KMS-11 (cell line): ENCODE data around the gene CDC73.

Experiments used
- H2AFZ ChIP-seq: fragments of 200-600 bp; sonication (generic); 2 replicates; pipeline ENCODE4 v1.6.1; 2016; ENCODE audit warnings: antibody characterized with exemption, mixed run types, low read depth
- H3K27ac ChIP-seq: fragments of 200-600 bp; sonication (generic); 2 replicates; pipeline ENCODE4 v1.6.1; 2016; ENCODE audit warnings: mild to moderate bottlenecking, mixed run types
- H3K27me3 ChIP-seq: fragments of 200-600 bp; sonication (generic); 2 replicates; pipeline ENCODE4 v1.6.1; 2017; ENCODE audit warnings: mild to moderate bottlenecking, low read depth, mixed run types, moderate library complexity; ENCODE audit not compliant: insufficient read depth
- H3K36me3 ChIP-seq: fragments of 200-600 bp; sonication (generic); 2 replicates; pipeline ENCODE4 v1.6.1; 2017; ENCODE audit warnings: mild to moderate bottlenecking, mixed run types; ENCODE audit not compliant: insufficient read depth
- H3K4me1 ChIP-seq: fragments of 200-600 bp; sonication (generic); 2 replicates; pipeline ENCODE4 v1.6.1; 2016; ENCODE audit warnings: mild to moderate bottlenecking, low read depth, mixed run types; ENCODE audit not compliant: poor library complexity, severe bottlenecking
- H3K4me2 ChIP-seq: fragments of 200-600 bp; sonication (generic); 2 replicates; pipeline ENCODE4 v1.7.0; 2016; ENCODE audit warnings: mild to moderate bottlenecking, mixed run types
- H3K4me3 ChIP-seq: fragments of 200-600 bp; sonication (generic); IDR thresholded peaks from 2 replicates; pipeline ENCODE4 v1.6.1; 2017; ENCODE audit warnings: low read depth, low read length, mixed read lengths; ENCODE audit not compliant: insufficient read depth
- H3K79me2 ChIP-seq: fragments of 200-600 bp; sonication (generic); 2 replicates; pipeline ENCODE4 v1.6.1; 2016; ENCODE audit warnings: low read depth, mixed run types; ENCODE audit not compliant: insufficient read depth
- H3K9ac ChIP-seq: fragments of 200-600 bp; sonication (generic); 2 replicates; pipeline ENCODE4 v1.6.1; 2016; ENCODE audit warnings: mild to moderate bottlenecking, mixed run types
- H4K20me1 ChIP-seq: fragments of 200-600 bp; sonication (generic); 2 replicates; pipeline ENCODE4 v1.6.1; 2016; ENCODE audit warnings: mild to moderate bottlenecking, mixed run types; ENCODE audit not compliant: insufficient read depth
- CTCF ChIP-seq: fragments of 200-600 bp; sonication (generic); conservative IDR thresholded peaks from 2 replicates; pipeline ENCODE4 v1.6.1; 2017; ENCODE audit warnings: low read depth, mild to moderate bottlenecking, antibody characterized with exemption, low read length, moderate library complexity, mixed read lengths

The CDC73 gene

GRCh38 chr1:193104907-193105820 is 16.7 kb upstream of the CDC73 start, which contains the start of gene GLRX2:
Gene GLRX2 (minus strand): TSS chr1:193105414. CDS start chr1:193105382, 32 bp downstream.
- Histone ChIP-seq H3K36me3 (no peaks in the 10 kb centered on the region), H3K4me1 (peaks cover 25% of the 10 kb centered on the region)
- no peak for TF ChIP-seq CTCF

GRCh38 chr1:193105821-193106177 is 16.0 kb upstream of the CDC73 start:
- H3K27ac ChIP-seq = peak overlapping the region; percentile 47; the same call in 1 of the 2 replicates

More at GRCh38 chr1:193104907-193105820, 16.7 kb upstream of the CDC73 start, which contains the start of gene GLRX2:
- no peaks in the 10 kb centered on the region for H4K20me1 ChIP-seq
- peaks cover 20% of the 10 kb centered on the region; the same call in 1 of the 2 replicates for H3K79me2 ChIP-seq
- H2AFZ ChIP-seq = peak within 1 kb of the TSS; percentile 74
- peak within 1 kb of the TSS; percentile 51; the same call in 1 of the 2 replicates for H3K9ac ChIP-seq
- no peaks in the 10 kb centered on the region for H3K27me3 ChIP-seq
- H3K4me3 ChIP-seq = peak within 1 kb of the TSS; percentile 87
- peak within 1 kb of the TSS; percentile 96 for H3K4me2 ChIP-seq
- H3K27ac ChIP-seq = peak within 1 kb of the TSS; percentile 47

GRCh38 chr1:193108471-193108870 is 13.4 kb upstream of the CDC73 start:
- Histone ChIP-seq H3K4me2 (no peak overlapping the region), H3K36me3 (no peaks in the 10 kb centered on the region), H3K27me3 (no peaks in the 10 kb centered on the region), H3K4me3 (no peak overlapping the region), H4K20me1 (no peaks in the 10 kb centered on the region), H2AFZ (no peak overlapping the region), H3K79me2 (peaks cover 11% of the 10 kb centered on the region; the same call in 1 of the 2 replicates), H3K27ac (no peak overlapping the region), H3K4me1 (peaks cover 34% of the 10 kb centered on the region), H3K9ac (no peak overlapping the region)
- no peak for TF ChIP-seq CTCF

More at GRCh38 chr1:193105821-193106177, 16.0 kb upstream of the CDC73 start:
- Histone ChIP-seq H4K20me1 (no peaks in the 10 kb centered on the region), H3K4me2 (peak overlapping the region; percentile 96), H3K27me3 (no peaks in the 10 kb centered on the region), H3K4me1 (peaks cover 25% of the 10 kb centered on the region), H3K4me3 (peak overlapping the region; percentile 69), H2AFZ (peak overlapping the region; percentile 74), H3K9ac (peak overlapping the region; percentile 51; the same call in 1 of the 2 replicates), H3K36me3 (no peaks in the 10 kb centered on the region), H3K79me2 (peaks cover 20% of the 10 kb centered on the region; the same call in 1 of the 2 replicates)
- no peak for TF ChIP-seq CTCF

- H3K9ac ChIP-seq = no peak overlapping the region
- H4K20me1 ChIP-seq = no peaks in the 10 kb centered on the region
- H3K4me2 ChIP-seq = no peak overlapping the region
- no peaks in the 10 kb centered on the region for H3K79me2 ChIP-seq
- TF ChIP-seq CTCF = no peak
- no peaks in the 10 kb centered on the region for H3K36me3 ChIP-seq
- no peak overlapping the region for H3K27ac ChIP-seq
- H3K4me3 ChIP-seq = no peak overlapping the region
- H3K4me1 ChIP-seq = peaks cover 26% of the 10 kb centered on the region
- H2AFZ ChIP-seq = no peak overlapping the region
- no peaks in the 10 kb centered on the region for H3K27me3 ChIP-seq
Observed at GRCh38 chr1:193109619-193110018, 12.2 kb upstream of the CDC73 start.
